GM21528 (cell line): ENCODE data around the gene SLC6A8.
"Not testable (repeated sequence)": the region's sequence is repeated elsewhere in the genome, so short reads cannot be mapped to it uniquely, and the experiment has no call there.

ENCODE experiments used
- ATAC-seq: cut with Tn5 transposase; IDR thresholded peaks from one replicate; pipeline ENCODE4 v1.9.1; 2021; ENCODE audit warnings: mild to moderate bottlenecking, moderate library complexity; ENCODE audit not compliant: unreplicated experiment, low FRiP score

The SLC6A8 gene

GRCh38 chrX:153691032-153691827 is 3.5 kb downstream of the SLC6A8 start:
- ATAC-seq = not testable (repeated sequence)

GRCh38 chrX:153692003-153692402 is 4.3 kb downstream of the SLC6A8 start:
- no peak for ATAC-seq

GRCh38 chrX:153692611-153693156 is 5.0 kb downstream of the SLC6A8 start:
- ATAC-seq = no peak

- no peak for ATAC-seq
Observed at GRCh38 chrX:153693216-153694086, 5.7 kb downstream of the SLC6A8 start.

GRCh38 chrX:153694256-153694655 is 6.5 kb downstream of the SLC6A8 start:
- not testable (repeated sequence) for ATAC-seq

GRCh38 chrX:153694687-153695270 is 7.1 kb downstream of the SLC6A8 start:
- ATAC-seq = no peak

- ATAC-seq = no peak
Observed at GRCh38 chrX:153696100-153696499, 8.4 kb downstream of the SLC6A8 start.

GRCh38 chrX:153696538-153696937 is 8.8 kb downstream of the SLC6A8 start:
- ATAC-seq = not testable (repeated sequence)

GRCh38 chrX:153696986-153697722 is 9.4 kb downstream of the SLC6A8 start:
- ATAC-seq = not testable (repeated sequence)

- no peak for ATAC-seq
Observed at GRCh38 chrX:153697924-153698865, 10.5 kb downstream of the SLC6A8 start.

GRCh38 chrX:153699210-153699783 is 11.6 kb downstream of the SLC6A8 start:
- not testable (repeated sequence) for ATAC-seq

- ATAC-seq = not testable (repeated sequence)
Observed at GRCh38 chrX:153699784-153700371, 12.2 kb downstream of the SLC6A8 start.

- ATAC-seq = no peak
Observed at GRCh38 chrX:153700376-153700945, 12.7 kb downstream of the SLC6A8 start.

GRCh38 chrX:153700967-153701366 is 13.2 kb downstream of the SLC6A8 start:
- no peak for ATAC-seq

- ATAC-seq = no peak
Observed at GRCh38 chrX:153701706-153702105, 14.0 kb downstream of the SLC6A8 start.

- ATAC-seq = no peak
Observed at GRCh38 chrX:153702336-153703035, 14.8 kb downstream of the SLC6A8 start.

GRCh38 chrX:153703036-153703370 is 15.3 kb downstream of the SLC6A8 start:
- ATAC-seq = no peak
